CD4-positive, alpha-beta T cell treated with Interleukin-17A for 4 hours (primary cell): ENCODE data around the gene CPED1.

ENCODE experiments used
- DNase-seq: peaks from one replicate; pipeline ENCODE4 v3.0.0-alpha.2; 2020; ENCODE audit warnings: mixed read lengths

Gene CPED1

GRCh38 chr7:120988591-120989256, at the start of gene CPED1:
Gene CPED1 (plus strand): TSS chr7:120988711. CDS start chr7:120989622, 911 bp downstream.
- peak; percentile 50 for DNase-seq

- DNase-seq = no peak
Observed at GRCh38 chr7:120939345-120939744, 49.2 kb upstream of the CPED1 start.

GRCh38 chr7:120941064-120941463, 47.4 kb upstream of the CPED1 start:
- no peak for DNase-seq

- DNase-seq = no peak
Observed at GRCh38 chr7:120941856-120942255, 46.7 kb upstream of the CPED1 start.

- no peak for DNase-seq
Observed at GRCh38 chr7:120942861-120943260, 45.6 kb upstream of the CPED1 start.

GRCh38 chr7:120944826-120945562, 43.5 kb upstream of the CPED1 start:
- DNase-seq = no peak

- no peak for DNase-seq
Observed at GRCh38 chr7:120947980-120948379, 40.5 kb upstream of the CPED1 start.

- no peak for DNase-seq
Observed at GRCh38 chr7:120949393-120949911, 39.1 kb upstream of the CPED1 start.

GRCh38 chr7:120949998-120950538, 38.4 kb upstream of the CPED1 start:
- no peak for DNase-seq

- peak; percentile 96 for DNase-seq
Observed at GRCh38 chr7:120950539-120951308, 37.8 kb upstream of the CPED1 start, which contains the start of gene ING3. Gene ING3 (plus strand): TSS chr7:120950777. CDS start chr7:120950897, 120 bp downstream.

GRCh38 chr7:120951309-120951699, 37.2 kb upstream of the CPED1 start:
- DNase-seq = no peak

- DNase-seq = no peak
Observed at GRCh38 chr7:120951826-120952225, 36.7 kb upstream of the CPED1 start.

GRCh38 chr7:120955577-120956149, 32.8 kb upstream of the CPED1 start:
- DNase-seq = no peak

GRCh38 chr7:120959929-120960484, 28.5 kb upstream of the CPED1 start:
- DNase-seq = no peak

GRCh38 chr7:120960714-120961113, 27.8 kb upstream of the CPED1 start:
- DNase-seq = no peak

- DNase-seq = no peak
Observed at GRCh38 chr7:120961638-120962173, 26.8 kb upstream of the CPED1 start.

GRCh38 chr7:120964088-120964487, 24.4 kb upstream of the CPED1 start:
- no peak for DNase-seq

- no peak for DNase-seq
Observed at GRCh38 chr7:120966961-120967360, 21.6 kb upstream of the CPED1 start.

GRCh38 chr7:120973849-120974248, 14.7 kb upstream of the CPED1 start:
- no peak for DNase-seq

GRCh38 chr7:120979765-120980499, 8.6 kb upstream of the CPED1 start:
- no peak for DNase-seq

- DNase-seq = no peak
Observed at GRCh38 chr7:120981117-120981516, 7.4 kb upstream of the CPED1 start.
